Sigmoid colon (tissue), 4 donors: ENCODE data around the gene TMEM39B.

Experiments used
- POLR2A ChIP-seq, 2 donors: fragments of 450-650 bp; IDR thresholded peaks; one replicate each; pipeline ENCODE4 v1.6.1; 2016; ENCODE audit warnings: antibody characterized with exemption in 2 of 2, mild to moderate bottlenecking in 2 of 2, moderate library complexity in 2 of 2
- POLR2AphosphoS5 ChIP-seq, 4 donors: sonication (generic); formaldehyde crosslinking; IDR thresholded peaks; one replicate each; pipeline ENCODE4 v1.6.1; 2017; ENCODE audit warnings: antibody characterized with exemption in 4 of 4
- TF ChIP-seq, protein P1 (sequence below), 4 experiments: fragments of 450-650 bp in 3 of 4; fragments of 200-600 bp in 1 of 4; IDR thresholded peaks; one replicate each; pipeline ENCODE4 v1.5.1; 2016 to 2019; ENCODE audit warnings: antibody characterized with exemption in 4 of 4, mild to moderate bottlenecking in 3 of 4, moderate library complexity in 2 of 4

GRCh38 chr1:32051706-32052105 lies 21.0 kb upstream of the TMEM39B start:
- no peak for TF ChIP-seq POLR2AphosphoS5 (IDR thresholded peaks at IDR 0.05)
- TF ChIP-seq, protein P1, sequence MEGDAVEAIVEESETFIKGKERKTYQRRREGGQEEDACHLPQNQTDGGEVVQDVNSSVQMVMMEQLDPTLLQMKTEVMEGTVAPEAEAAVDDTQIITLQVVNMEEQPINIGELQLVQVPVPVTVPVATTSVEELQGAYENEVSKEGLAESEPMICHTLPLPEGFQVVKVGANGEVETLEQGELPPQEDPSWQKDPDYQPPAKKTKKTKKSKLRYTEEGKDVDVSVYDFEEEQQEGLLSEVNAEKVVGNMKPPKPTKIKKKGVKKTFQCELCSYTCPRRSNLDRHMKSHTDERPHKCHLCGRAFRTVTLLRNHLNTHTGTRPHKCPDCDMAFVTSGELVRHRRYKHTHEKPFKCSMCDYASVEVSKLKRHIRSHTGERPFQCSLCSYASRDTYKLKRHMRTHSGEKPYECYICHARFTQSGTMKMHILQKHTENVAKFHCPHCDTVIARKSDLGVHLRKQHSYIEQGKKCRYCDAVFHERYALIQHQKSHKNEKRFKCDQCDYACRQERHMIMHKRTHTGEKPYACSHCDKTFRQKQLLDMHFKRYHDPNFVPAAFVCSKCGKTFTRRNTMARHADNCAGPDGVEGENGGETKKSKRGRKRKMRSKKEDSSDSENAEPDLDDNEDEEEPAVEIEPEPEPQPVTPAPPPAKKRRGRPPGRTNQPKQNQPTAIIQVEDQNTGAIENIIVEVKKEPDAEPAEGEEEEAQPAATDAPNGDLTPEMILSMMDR (IDR thresholded peaks at IDR 0.05), result no peak
- no peak for TF ChIP-seq POLR2A (IDR thresholded peaks at IDR 0.05)
